Prostate gland (tissue), 2 donors: ENCODE data around the gene LSG1.

ENCODE experiments used
- POLR2A ChIP-seq: fragments of 450-650 bp; IDR thresholded peaks from one replicate; pipeline ENCODE4 v1.6.1; 2016; ENCODE audit warnings: antibody characterized with exemption, mild to moderate bottlenecking
- POLR2AphosphoS5 ChIP-seq: sonication (generic); formaldehyde crosslinking; IDR thresholded peaks from one replicate; pipeline ENCODE4 v1.6.1; 2017; ENCODE audit warnings: antibody characterized with exemption
- TF ChIP-seq, protein P1 (sequence below), 4 experiments: fragments of 200-600 bp in 2 of 4; fragments of 450-650 bp in 2 of 4; sonication (generic) in 2 of 4; IDR thresholded peaks; 1 replicate in 3 of 4; 2 replicates in 1 of 4; pipeline ENCODE4 v1.5.1; 2016 to 2019; ENCODE audit warnings: antibody characterized with exemption in 4 of 4, mild to moderate bottlenecking in 2 of 4, moderate library complexity in 2 of 4

DNA sequence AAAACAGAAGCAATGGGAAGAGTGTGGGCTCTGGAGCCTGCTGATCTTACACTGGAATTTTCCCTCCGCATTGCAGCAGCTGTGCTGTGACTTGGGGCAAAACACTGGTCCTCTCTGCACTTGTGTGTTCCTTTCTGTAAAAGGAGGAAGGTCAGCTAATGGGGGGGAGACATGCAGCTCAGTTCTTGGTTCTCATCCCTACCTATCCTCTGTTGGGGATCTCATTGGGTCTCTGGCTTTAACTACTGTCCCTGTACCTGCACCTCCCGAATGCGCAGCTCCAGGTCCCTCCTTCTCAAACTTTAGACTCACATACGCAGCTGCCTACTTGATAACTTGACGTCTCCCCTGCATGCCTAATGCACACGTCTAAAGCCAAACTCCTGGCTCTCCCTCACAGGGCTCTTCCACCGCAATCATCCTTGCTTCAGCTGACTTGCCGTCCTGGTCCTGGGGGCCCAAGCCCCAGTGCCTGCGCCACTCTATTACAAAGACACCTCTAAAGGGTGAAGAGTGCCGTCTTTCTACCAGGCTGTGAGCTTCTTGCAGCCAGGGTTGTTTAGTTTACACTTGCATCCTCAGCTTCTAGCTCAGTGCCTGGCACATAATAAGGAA lies 32.9 kb downstream of the LSG1 start:
- TF ChIP-seq POLR2AphosphoS5 = no peak
- TF ChIP-seq, protein P1, sequence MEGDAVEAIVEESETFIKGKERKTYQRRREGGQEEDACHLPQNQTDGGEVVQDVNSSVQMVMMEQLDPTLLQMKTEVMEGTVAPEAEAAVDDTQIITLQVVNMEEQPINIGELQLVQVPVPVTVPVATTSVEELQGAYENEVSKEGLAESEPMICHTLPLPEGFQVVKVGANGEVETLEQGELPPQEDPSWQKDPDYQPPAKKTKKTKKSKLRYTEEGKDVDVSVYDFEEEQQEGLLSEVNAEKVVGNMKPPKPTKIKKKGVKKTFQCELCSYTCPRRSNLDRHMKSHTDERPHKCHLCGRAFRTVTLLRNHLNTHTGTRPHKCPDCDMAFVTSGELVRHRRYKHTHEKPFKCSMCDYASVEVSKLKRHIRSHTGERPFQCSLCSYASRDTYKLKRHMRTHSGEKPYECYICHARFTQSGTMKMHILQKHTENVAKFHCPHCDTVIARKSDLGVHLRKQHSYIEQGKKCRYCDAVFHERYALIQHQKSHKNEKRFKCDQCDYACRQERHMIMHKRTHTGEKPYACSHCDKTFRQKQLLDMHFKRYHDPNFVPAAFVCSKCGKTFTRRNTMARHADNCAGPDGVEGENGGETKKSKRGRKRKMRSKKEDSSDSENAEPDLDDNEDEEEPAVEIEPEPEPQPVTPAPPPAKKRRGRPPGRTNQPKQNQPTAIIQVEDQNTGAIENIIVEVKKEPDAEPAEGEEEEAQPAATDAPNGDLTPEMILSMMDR (IDR thresholded peaks at IDR 0.05) = no peak
- no peak for TF ChIP-seq POLR2A
